Esophagus muscularis mucosa (tissue), 4 donors: Measurements from ENCODE around the gene PRKCQ. TPM values are rescaled to one million over a fixed set of nuclear protein-coding genes. Genes with fewer than 3 reads are reported as not detected.

ENCODE experiments used
- DNase-seq: peaks from one replicate; pipeline ENCODE4 v3.0.0-alpha.2; 2017; ENCODE audit errors: extremely low spot score
- H3K27ac ChIP-seq, 4 donors: fragments of 200-600 bp; sonication (generic); replicated peaks in 1 of 4; 1 replicate in 3 of 4; 2 replicates in 1 of 4; pipeline ENCODE4 v1.5.1; 2016 to 2019; ENCODE audit warnings: mild to moderate bottlenecking in 1 of 4
- H3K27me3 ChIP-seq, 4 donors: fragments of 200-600 bp; sonication (generic); one replicate each; pipeline versions ENCODE4 v1.5.1 to v1.6.0; 2016 to 2019
- H3K36me3 ChIP-seq, 4 donors: fragments of 200-600 bp; sonication (generic); one replicate each; pipeline ENCODE4 v1.5.1; 2016 to 2019
- H3K4me1 ChIP-seq, 4 donors: fragments of 200-600 bp; sonication (generic); one replicate each; pipeline ENCODE4 v1.5.1; 2016 to 2019
- H3K4me3 ChIP-seq, 4 donors: fragments of 200-600 bp; sonication (generic); 1 replicate in 2 of 4; 2 replicates in 2 of 4; pipeline ENCODE4 v1.5.1; 2016 to 2019; ENCODE audit warnings: mild to moderate bottlenecking in 4 of 4, moderate library complexity in 1 of 4
- H3K9me3 ChIP-seq, 4 donors: fragments of 200-600 bp; sonication (generic); 1 replicate in 3 of 4; 2 replicates in 1 of 4; pipeline ENCODE4 v1.5.1; 2016 to 2019
- EP300 ChIP-seq: sonication (generic); formaldehyde crosslinking; IDR thresholded peaks from one replicate; pipeline ENCODE4 v1.6.1; 2017; ENCODE audit warnings: antibody characterized with exemption
- POLR2A ChIP-seq: fragments of 450-650 bp; IDR thresholded peaks from one replicate; pipeline ENCODE4 v1.6.1; 2017; ENCODE audit warnings: antibody characterized with exemption, moderate library complexity, mild to moderate bottlenecking, low read depth
- POLR2AphosphoS5 ChIP-seq, 2 donors: sonication (generic); formaldehyde crosslinking; IDR thresholded peaks; one replicate each; pipeline ENCODE4 v1.6.1; 2017; ENCODE audit warnings: antibody characterized with exemption in 2 of 2
- WGBS: methylation state at CpG from one replicate; pipeline ENCODE4 v1.1.5; 2018; 5-methylcytosine and 5-hydroxymethylcytosine counted together
- intact Hi-C: fragments of 100-400 bp; cut with DNase I; formaldehyde crosslinking; loops from one replicate; pipeline ENCODE4 v1.15.1; 2023
- total RNA-seq, 4 donors: library from RNA; depleted of rRNA; stranded (reverse); fragments of >200 nt; gene quantifications; one replicate each; pipeline versions ENCODE4 v1.1.0 to v1.2.1, GENCODE V29; 2016
- TF ChIP-seq, protein P1 (sequence below), 3 experiments: fragments of 200-600 bp in 2 of 3; fragments of 450-650 bp in 1 of 3; sonication (generic) in 2 of 3; IDR thresholded peaks; one replicate each; pipeline ENCODE4 v1.5.1; 2017 to 2019; ENCODE audit warnings: antibody characterized with exemption in 3 of 3, mild to moderate bottlenecking in 2 of 3, moderate library complexity in 1 of 3

The PRKCQ gene
- total RNA-seq, 4 donors from 2014 or later = 4.6 to 9.4 (median 6.8) TPM

- DNase-seq = no peak
- intact Hi-C loops = loop anchor here (5.0 kb wide), 2 partner anchors 317 to 392 kb away; partner anchors contain the start of gene RBM17
- TF ChIP-seq, protein P1, sequence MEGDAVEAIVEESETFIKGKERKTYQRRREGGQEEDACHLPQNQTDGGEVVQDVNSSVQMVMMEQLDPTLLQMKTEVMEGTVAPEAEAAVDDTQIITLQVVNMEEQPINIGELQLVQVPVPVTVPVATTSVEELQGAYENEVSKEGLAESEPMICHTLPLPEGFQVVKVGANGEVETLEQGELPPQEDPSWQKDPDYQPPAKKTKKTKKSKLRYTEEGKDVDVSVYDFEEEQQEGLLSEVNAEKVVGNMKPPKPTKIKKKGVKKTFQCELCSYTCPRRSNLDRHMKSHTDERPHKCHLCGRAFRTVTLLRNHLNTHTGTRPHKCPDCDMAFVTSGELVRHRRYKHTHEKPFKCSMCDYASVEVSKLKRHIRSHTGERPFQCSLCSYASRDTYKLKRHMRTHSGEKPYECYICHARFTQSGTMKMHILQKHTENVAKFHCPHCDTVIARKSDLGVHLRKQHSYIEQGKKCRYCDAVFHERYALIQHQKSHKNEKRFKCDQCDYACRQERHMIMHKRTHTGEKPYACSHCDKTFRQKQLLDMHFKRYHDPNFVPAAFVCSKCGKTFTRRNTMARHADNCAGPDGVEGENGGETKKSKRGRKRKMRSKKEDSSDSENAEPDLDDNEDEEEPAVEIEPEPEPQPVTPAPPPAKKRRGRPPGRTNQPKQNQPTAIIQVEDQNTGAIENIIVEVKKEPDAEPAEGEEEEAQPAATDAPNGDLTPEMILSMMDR (IDR thresholded peaks at IDR 0.05) = no peak
- TF ChIP-seq EP300 = no peak
- TF ChIP-seq POLR2A = no peak
- no peak for TF ChIP-seq POLR2AphosphoS5 (IDR thresholded peaks at IDR 0.05)
- no peaks in the 10 kb centered on the region for H3K36me3 ChIP-seq
- no peak overlapping the region for H3K4me3 ChIP-seq
- no peaks in the 10 kb centered on the region for H3K9me3 ChIP-seq
- WGBS = 88% methylated on average over 1 of the region's 1 CpG
- peaks cover under 1 to 23% (median 17%) of the 10 kb centered on the region in 4 donors for H3K4me1 ChIP-seq
- H3K27ac ChIP-seq = no peak overlapping the region
- H3K27me3 ChIP-seq = no peaks in the 10 kb centered on the region
Observed at GRCh38 chr10:6404127-6405072, 175.7 kb downstream of the PRKCQ start.

DNA sequence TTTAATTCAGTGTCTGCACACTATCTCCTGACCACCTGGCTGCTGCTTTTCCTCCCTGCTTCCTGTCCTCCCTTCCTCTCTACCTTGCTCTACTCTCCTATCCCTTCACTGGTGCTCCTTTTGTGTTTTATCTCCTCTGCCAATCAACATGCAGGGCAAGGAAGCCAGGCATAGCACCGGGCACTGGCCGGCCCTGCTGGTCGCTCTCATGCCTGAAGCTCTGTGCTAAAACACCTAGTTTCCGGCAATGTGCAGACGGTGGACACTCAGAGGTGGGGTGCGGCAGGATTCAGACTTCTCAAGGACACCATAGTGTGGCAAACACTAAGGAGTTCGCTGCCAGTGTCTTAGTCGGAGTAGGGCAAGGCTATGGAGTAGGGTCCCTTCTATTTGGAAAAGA, 177.1 kb downstream of the PRKCQ start:
- H3K27ac ChIP-seq = no peak overlapping the region
- DNase-seq = no peak
- no peaks in the 10 kb centered on the region for H3K27me3 ChIP-seq
- H3K4me3 ChIP-seq = no peak overlapping the region
- 91% methylated on average over 8 of the region's 8 CpGs for WGBS
- H3K36me3 ChIP-seq = no peaks in the 10 kb centered on the region
- no peaks in the 10 kb centered on the region for H3K9me3 ChIP-seq
- intact Hi-C loops = loop anchor here (5.0 kb wide), 2 partner anchors 316 to 391 kb away; partner anchors contain the start of gene RBM17
- peaks cover 2 to 25% (median 22%) of the 10 kb centered on the region in 4 donors for H3K4me1 ChIP-seq
- no peak for TF ChIP-seq EP300
- TF ChIP-seq, protein P1 (IDR thresholded peaks at IDR 0.05) = no peak
- no peak for TF ChIP-seq POLR2AphosphoS5 (IDR thresholded peaks at IDR 0.05)
- no peak for TF ChIP-seq POLR2A

GRCh38 chr10:6402349-6402709, 177.7 kb downstream of the PRKCQ start:
- DNase-seq = no peak
- WGBS = 70% methylated on average over 9 of the region's 9 CpGs
- TF ChIP-seq POLR2A = no peak
- TF ChIP-seq, protein P1 (IDR thresholded peaks at IDR 0.05) = no peak
- TF ChIP-seq POLR2AphosphoS5 (IDR thresholded peaks at IDR 0.05) = no peak
- TF ChIP-seq EP300 = no peak
- Histone ChIP-seq H3K27me3 (no peaks in the 10 kb centered on the region), H3K4me3 (no peak overlapping the region), H3K27ac (no peak overlapping the region), H3K4me1 (peaks cover 2 to 25% (median 22%) of the 10 kb centered on the region in 4 donors), H3K36me3 (no peaks in the 10 kb centered on the region), H3K9me3 (no peaks in the 10 kb centered on the region)
- intact Hi-C loops = loop anchor here (5.0 kb wide), 2 partner anchors 315 to 390 kb away; partner anchors contain the start of gene RBM17

- Histone ChIP-seq H3K4me3 (peak overlapping the region; percentile 46 to 50 (median 46)), H3K9me3 (no peaks in the 10 kb centered on the region), H3K27ac (peak overlapping the region; percentile 32 to 72 (median 38)), H3K4me1 (peaks cover 2 to 25% (median 22%) of the 10 kb centered on the region in 4 donors), H3K27me3 (no peaks in the 10 kb centered on the region), H3K36me3 (no peaks in the 10 kb centered on the region)
- 10% methylated on average over 18 of the region's 18 CpGs for WGBS
- no peak for DNase-seq
- intact Hi-C loops = loop anchor here (2.0 to 5.0 kb wide), 4 partner anchors 199 to 389 kb away; partner anchors contain the start of genes PFKFB3 and RBM17
- TF ChIP-seq POLR2A (no peak), POLR2AphosphoS5 (IDR thresholded peaks at IDR 0.05) (peak; percentile 47 to 71)
- TF ChIP-seq, protein P1 (IDR thresholded peaks at IDR 0.05) = peak; percentile 76 to 89 (median 80)
Observed at GRCh38 chr10:6401558-6402348, 178.3 kb downstream of the PRKCQ start.
